Stimulated activated CD8-positive, alpha-beta memory T cell treated with anti-CD3 and anti-CD28 coated beads, Interleukin-7, amount 100 ng/mL, for 48 hours (primary cell): ENCODE data around the gene RHOT2.
"Not testable (repeated sequence)": the region's sequence is repeated elsewhere in the genome, so short reads cannot be mapped to it uniquely, and the experiment has no call there.

Experiments
- DNase-seq, 2 donors: peaks; one replicate each; pipeline ENCODE4 v3.0.0-alpha.2; 2020; ENCODE audit warnings: low read depth in 1 of 2; ENCODE audit errors: extremely low read depth in 1 of 2

RHOT2 gene

GRCh38 chr16:680967-681745, 13.2 kb downstream of the RHOT2 start:
- no peak for DNase-seq

- no peak for DNase-seq
These were observed 14.0 kb downstream of the RHOT2 start for GRCh38 chr16:681746-682427.

- DNase-seq = no peak
These were observed 14.8 kb downstream of the RHOT2 start for GRCh38 chr16:682493-683395.

GRCh38 chr16:683396-684070, 15.6 kb downstream of the RHOT2 start:
- no peak for DNase-seq

- DNase-seq = peak; percentile 95 to 96
These were observed 16.3 kb downstream of the RHOT2 start, which contains the start of gene JMJD8 for GRCh38 chr16:684071-684794. JMJD8 (minus strand) TSS chr16:684334; CDS start chr16:684319, 15 bp downstream.

GRCh38 chr16:684961-685696, 17.2 kb downstream of the RHOT2 start:
- DNase-seq = no peak

GRCh38 chr16:685967-686366, 18.0 kb downstream of the RHOT2 start:
- DNase-seq = no peak

- no peak for DNase-seq
These were observed 18.7 kb downstream of the RHOT2 start for GRCh38 chr16:686459-687260.

- DNase-seq = no peak
These were observed 19.6 kb downstream of the RHOT2 start for GRCh38 chr16:687499-687898.

GRCh38 chr16:689175-689897, 21.4 kb downstream of the RHOT2 start:
- no peak for DNase-seq

- not testable (repeated sequence) for DNase-seq
These were observed 23.3 kb downstream of the RHOT2 start for GRCh38 chr16:691242-691641.

GRCh38 chr16:692356-693108, 24.6 kb downstream of the RHOT2 start:
- DNase-seq = no peak

- no peak for DNase-seq
These were observed 25.4 kb downstream of the RHOT2 start for GRCh38 chr16:693364-693763.

GRCh38 chr16:693766-694165, 25.8 kb downstream of the RHOT2 start:
- no peak for DNase-seq

GRCh38 chr16:694187-694862, 26.4 kb downstream of the RHOT2 start:
- DNase-seq = no peak

GRCh38 chr16:694863-695354, 27.0 kb downstream of the RHOT2 start:
- DNase-seq = no peak
